Activated CD4-positive, alpha-beta T cell treated with anti-CD3 and anti-CD28 coated beads, Interleukin-2, Interleukin-4, amounts not matched to agents 100 ng/mL and 50 ng/mL, durations not matched to agents 16 hours and 8 hours (primary cell): ENCODE results near the gene GRIK3.

Experiments used
- DNase-seq: peaks from one replicate; pipeline ENCODE4 v3.0.0-alpha.2; 2020; ENCODE audit warnings: low spot score

The GRIK3 gene

GRCh38 chr1:37015713-37016112 is 18.6 kb downstream of the GRIK3 start:
- DNase-seq = no peak

- DNase-seq = no peak
These were observed 22.1 kb downstream of the GRIK3 start for GRCh38 chr1:37012226-37012625.

GRCh38 chr1:37010011-37010410 is 24.3 kb downstream of the GRIK3 start:
- DNase-seq = no peak

- DNase-seq = no peak
These were observed 24.8 kb downstream of the GRIK3 start for GRCh38 chr1:37009521-37009920.

- no peak for DNase-seq
These were observed 28.0 kb downstream of the GRIK3 start for GRCh38 chr1:37006132-37006868.

- no peak for DNase-seq
These were observed 31.4 kb downstream of the GRIK3 start for GRCh38 chr1:37002898-37003297.

- no peak for DNase-seq
These were observed 32.6 kb downstream of the GRIK3 start for GRCh38 chr1:37001703-37002102.

- DNase-seq = no peak
These were observed 38.2 kb downstream of the GRIK3 start for GRCh38 chr1:36996106-36996505.

GRCh38 chr1:36994868-36995267 is 39.4 kb downstream of the GRIK3 start:
- no peak for DNase-seq

- DNase-seq = no peak
These were observed 40.0 kb downstream of the GRIK3 start for GRCh38 chr1:36994294-36994693.

GRCh38 chr1:36992139-36992943 is 42.0 kb downstream of the GRIK3 start:
- no peak for DNase-seq

GRCh38 chr1:36991551-36991950 is 42.8 kb downstream of the GRIK3 start:
- DNase-seq = no peak

- DNase-seq = no peak
These were observed 43.4 kb downstream of the GRIK3 start for GRCh38 chr1:36990928-36991327.

GRCh38 chr1:36989241-36989640 is 45.1 kb downstream of the GRIK3 start:
- no peak for DNase-seq

GRCh38 chr1:36988741-36989193 is 45.5 kb downstream of the GRIK3 start:
- no peak for DNase-seq

GRCh38 chr1:36988321-36988720 is 46.0 kb downstream of the GRIK3 start:
- no peak for DNase-seq

- no peak for DNase-seq
These were observed 47.0 kb downstream of the GRIK3 start for GRCh38 chr1:36987276-36987675.

GRCh38 chr1:36986241-36986985 is 47.9 kb downstream of the GRIK3 start:
- no peak for DNase-seq

GRCh38 chr1:36984675-36985074 is 49.6 kb downstream of the GRIK3 start:
- no peak for DNase-seq

GRCh38 chr1:36984026-36984425 is 50.3 kb downstream of the GRIK3 start:
- no peak for DNase-seq

GRCh38 chr1:36982709-36983108 is 51.6 kb downstream of the GRIK3 start:
- no peak for DNase-seq

- DNase-seq = no peak
These were observed 52.3 kb downstream of the GRIK3 start for GRCh38 chr1:36981771-36982622.
